Liver (tissue), 9 donors: ENCODE results near the gene CIAO3. TPM values are rescaled to one million over a fixed set of nuclear protein-coding genes. Genes with fewer than 3 reads are reported as not detected.
A peak's percentile ranks its signal among the peaks of the same experiment; 100 is the strongest.

ENCODE experiments used
- DNase-seq: peaks from one replicate; pipeline ENCODE4 v3.0.0-alpha.2; 2017; ENCODE audit warnings: low spot score
- H3K27ac ChIP-seq, 2 donors: one replicate each; pipeline ENCODE4 v1.7.0; 2013; ENCODE audit warnings: inconsistent platforms in 2 of 2, low read length in 2 of 2, control low read depth in 1 of 2, low read depth in 1 of 2, mild to moderate bottlenecking in 1 of 2
- H3K27me3 ChIP-seq, 4 donors: one replicate each; pipeline versions ENCODE4 v1.6.1 to v1.7.0; 2013; ENCODE audit warnings: low read length in 3 of 4, inconsistent platforms in 1 of 4, mild to moderate bottlenecking in 1 of 4, moderate library complexity in 1 of 4; ENCODE audit not compliant: control insufficient read depth in 4 of 4, insufficient read depth in 4 of 4
- H3K36me3 ChIP-seq, 4 donors: one replicate each; pipeline versions ENCODE4 v1.6.1 to v1.7.0; 2013; ENCODE audit warnings: low read length in 3 of 4, mild to moderate bottlenecking in 3 of 4, low read depth in 1 of 4, moderate library complexity in 1 of 4; ENCODE audit not compliant: control insufficient read depth in 4 of 4, insufficient read depth in 3 of 4
- H3K4me1 ChIP-seq, 4 donors: one replicate each; pipeline versions ENCODE4 v1.6.1 to v1.7.0; 2013; ENCODE audit warnings: low read length in 3 of 4, mild to moderate bottlenecking in 3 of 4, moderate library complexity in 1 of 4; ENCODE audit not compliant: control insufficient read depth in 4 of 4, insufficient read depth in 4 of 4
- H3K4me3 ChIP-seq, 3 donors: one replicate each; pipeline versions ENCODE4 v1.6.1 to v1.7.0; 2013; ENCODE audit warnings: low read length in 3 of 3, control low read depth in 1 of 3, low read depth in 1 of 3, mild to moderate bottlenecking in 1 of 3
- H3K9ac ChIP-seq, 2 donors: one replicate each; pipeline ENCODE4 v1.7.0; 2013; ENCODE audit warnings: low read length in 2 of 2, mild to moderate bottlenecking in 2 of 2, moderate library complexity in 2 of 2, control low read depth in 1 of 2, low read depth in 1 of 2
- H3K9me3 ChIP-seq, 4 donors: one replicate each; pipeline versions ENCODE4 v1.6.1 to v1.7.0; 2013; ENCODE audit warnings: low read length in 3 of 4; ENCODE audit not compliant: control insufficient read depth in 4 of 4
- ATF3 ChIP-seq: IDR thresholded peaks from 2 replicates; pipeline ENCODE4 v1.6.1; 2016; ENCODE audit warnings: antibody characterized with exemption
- FOXA1 ChIP-seq: IDR thresholded peaks from 2 replicates; pipeline ENCODE4 v1.6.1; 2016; ENCODE audit warnings: antibody characterized with exemption
- GABPA ChIP-seq, 2 donors: IDR thresholded peaks in 1 of 2; conservative IDR thresholded peaks in 1 of 2; 2 replicates each; pipeline ENCODE4 v1.6.1; 2016; ENCODE audit warnings: antibody characterized with exemption in 2 of 2, mild to moderate bottlenecking in 1 of 2, moderate library complexity in 1 of 2
- HNF4A ChIP-seq, 2 donors: conservative IDR thresholded peaks; 2 replicates each; pipeline ENCODE4 v1.6.1; 2016; ENCODE audit warnings: antibody characterized with exemption in 2 of 2, mild to moderate bottlenecking in 2 of 2
- HNF4G ChIP-seq: IDR thresholded peaks from 2 replicates; pipeline ENCODE4 v1.6.1; 2016; ENCODE audit warnings: antibody characterized with exemption
- NR2F2 ChIP-seq: IDR thresholded peaks from 2 replicates; pipeline ENCODE4 v1.6.1; 2016; ENCODE audit warnings: antibody characterized with exemption
- RAD21 ChIP-seq, 2 donors: IDR thresholded peaks; 2 replicates each; pipeline ENCODE4 v1.6.1; 2016; ENCODE audit warnings: antibody characterized with exemption in 2 of 2, mild to moderate bottlenecking in 2 of 2
- REST ChIP-seq: IDR thresholded peaks from 2 replicates; pipeline ENCODE4 v1.6.1; 2016; ENCODE audit warnings: antibody characterized with exemption, mild to moderate bottlenecking
- SP1 ChIP-seq: IDR thresholded peaks from 2 replicates; pipeline ENCODE4 v1.6.1; 2018; ENCODE audit warnings: antibody characterized with exemption, mild to moderate bottlenecking
- TAF1 ChIP-seq: conservative IDR thresholded peaks from 2 replicates; pipeline ENCODE4 v1.6.1; 2016; ENCODE audit warnings: antibody characterized with exemption, mild to moderate bottlenecking
- YY1 ChIP-seq: IDR thresholded peaks from 2 replicates; pipeline ENCODE4 v1.6.1; 2016; ENCODE audit warnings: antibody characterized with exemption, mild to moderate bottlenecking
- WGBS: extraction: QIAGEN DNeasy Blood & Tissue Kit; methylation state at CpG from one replicate; pipeline ENCODE4 v1.1.7; 2013; 5-methylcytosine and 5-hydroxymethylcytosine counted together
- polyA plus RNA-seq, 2 donors: library from polyadenylated mRNA; stranded (reverse) in 1 of 2; unstranded in 1 of 2; fragments of 200-250 nt in 1 of 2; fragments of >200 nt in 1 of 2; fragmentation: Nextera tagmentation in 1 of 2; extraction: Ambion mirVana in 1 of 2; gene quantifications; one replicate each; pipeline versions ENCODE4 v1.2.1 to v1.2.3, GENCODE V29; 2013 to 2015
- total RNA-seq, 2 donors: library from RNA; depleted of rRNA; stranded (reverse); fragments of >200 nt; gene quantifications; one replicate each; pipeline ENCODE4 v1.2.3, GENCODE V29; 2014
- TF ChIP-seq, protein P1 (sequence below): fragments of 150-350 bp; IDR thresholded peaks from 2 replicates; pipeline ENCODE4 v1.5.1; 2017; ENCODE audit warnings: improper control_type of control experiment, low read depth, low read length; ENCODE audit not compliant: missing input control
- donor health status: healthy.
- donor health status: healthy.
- donor health status: healthy.
- donor health status: healthy.
- donor health status: healthy.

Gene CIAO3
- total and polyA plus RNA-seq, 4 donors = 13.2 to 24.3 (median 16.5) TPM

- Histone ChIP-seq H3K9ac (no peak overlapping the region), H3K36me3 (peaks cover 0 to 3% (median 0%) of the 10 kb centered on the region in 4 donors), H3K4me3 (no peak overlapping the region), H3K27me3 (peaks cover 0 to 4% (median 0%) of the 10 kb centered on the region in 4 donors), H3K9me3 (no peaks in the 10 kb centered on the region), H3K27ac (no peak overlapping the region), H3K4me1 (peaks cover 6 to 21% (median 18%) of the 10 kb centered on the region in 4 donors)
- WGBS = 65% methylated on average over 58 of the region's 58 CpGs
- TF ChIP-seq, protein P1, sequence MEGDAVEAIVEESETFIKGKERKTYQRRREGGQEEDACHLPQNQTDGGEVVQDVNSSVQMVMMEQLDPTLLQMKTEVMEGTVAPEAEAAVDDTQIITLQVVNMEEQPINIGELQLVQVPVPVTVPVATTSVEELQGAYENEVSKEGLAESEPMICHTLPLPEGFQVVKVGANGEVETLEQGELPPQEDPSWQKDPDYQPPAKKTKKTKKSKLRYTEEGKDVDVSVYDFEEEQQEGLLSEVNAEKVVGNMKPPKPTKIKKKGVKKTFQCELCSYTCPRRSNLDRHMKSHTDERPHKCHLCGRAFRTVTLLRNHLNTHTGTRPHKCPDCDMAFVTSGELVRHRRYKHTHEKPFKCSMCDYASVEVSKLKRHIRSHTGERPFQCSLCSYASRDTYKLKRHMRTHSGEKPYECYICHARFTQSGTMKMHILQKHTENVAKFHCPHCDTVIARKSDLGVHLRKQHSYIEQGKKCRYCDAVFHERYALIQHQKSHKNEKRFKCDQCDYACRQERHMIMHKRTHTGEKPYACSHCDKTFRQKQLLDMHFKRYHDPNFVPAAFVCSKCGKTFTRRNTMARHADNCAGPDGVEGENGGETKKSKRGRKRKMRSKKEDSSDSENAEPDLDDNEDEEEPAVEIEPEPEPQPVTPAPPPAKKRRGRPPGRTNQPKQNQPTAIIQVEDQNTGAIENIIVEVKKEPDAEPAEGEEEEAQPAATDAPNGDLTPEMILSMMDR = peak; percentile 67
- TF ChIP-seq GABPA (IDR thresholded peaks at IDR 0.05 in 1 of 2, conservative IDR thresholded peaks at IDR 0.05 in 1 of 2) (no peak), NR2F2 (no peak), RAD21 (IDR thresholded peaks at IDR 0.05) (peak in 1 of 2 donors; percentile 82), ATF3 (no peak)
- DNase-seq = peak; percentile 85
Measured at GRCh38 chr16:785563-786535, 45.1 kb upstream of the CIAO3 start.

DNA sequence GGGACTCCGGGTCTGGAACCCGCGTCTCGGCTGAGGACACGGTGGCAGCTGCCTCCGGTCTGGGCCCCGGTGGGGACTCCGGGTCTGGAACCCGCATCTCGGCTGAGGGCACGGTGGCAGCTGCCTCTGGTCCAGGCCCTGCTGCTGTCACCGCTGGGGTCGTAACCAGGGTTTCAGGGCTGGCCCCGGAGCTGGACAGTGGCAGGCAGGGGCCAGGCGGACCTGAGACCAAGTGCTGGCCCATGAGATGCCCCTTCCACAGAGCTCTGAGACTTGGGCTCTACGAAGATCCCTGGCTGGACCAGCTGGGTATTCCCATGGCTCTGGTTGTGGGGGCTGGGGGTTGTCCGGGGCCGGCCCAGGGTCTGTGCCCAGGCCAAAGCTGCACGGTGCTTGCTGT is 43.6 kb upstream of the CIAO3 start:
- peaks cover 6 to 21% (median 18%) of the 10 kb centered on the region in 4 donors for H3K4me1 ChIP-seq
- H3K9ac ChIP-seq = no peak overlapping the region
- TF ChIP-seq, protein P1 = no peak
- no peak for TF ChIP-seq FOXA1
- no peak for TF ChIP-seq HNF4A (conservative IDR thresholded peaks at IDR 0.05)
- TF ChIP-seq SP1 = no peak
- no peak for TF ChIP-seq TAF1
- no peak for TF ChIP-seq RAD21 (IDR thresholded peaks at IDR 0.05)
- no peak for TF ChIP-seq GABPA (IDR thresholded peaks at IDR 0.05 in 1 of 2, conservative IDR thresholded peaks at IDR 0.05 in 1 of 2)
- no peak for TF ChIP-seq HNF4G
- TF ChIP-seq YY1 = no peak
- TF ChIP-seq REST = no peak
- H3K9me3 ChIP-seq = no peaks in the 10 kb centered on the region
- no peak overlapping the region for H3K4me3 ChIP-seq
- 90% methylated on average over 19 of the region's 19 CpGs for WGBS
- H3K27me3 ChIP-seq = peaks cover 0 to 4% (median 0%) of the 10 kb centered on the region in 4 donors
- peaks cover 0 to 3% (median 0%) of the 10 kb centered on the region in 4 donors for H3K36me3 ChIP-seq
- DNase-seq = no peak
- H3K27ac ChIP-seq = no peak overlapping the region
